Measurements from ENCODE around the gene PBRM1.

DNA sequence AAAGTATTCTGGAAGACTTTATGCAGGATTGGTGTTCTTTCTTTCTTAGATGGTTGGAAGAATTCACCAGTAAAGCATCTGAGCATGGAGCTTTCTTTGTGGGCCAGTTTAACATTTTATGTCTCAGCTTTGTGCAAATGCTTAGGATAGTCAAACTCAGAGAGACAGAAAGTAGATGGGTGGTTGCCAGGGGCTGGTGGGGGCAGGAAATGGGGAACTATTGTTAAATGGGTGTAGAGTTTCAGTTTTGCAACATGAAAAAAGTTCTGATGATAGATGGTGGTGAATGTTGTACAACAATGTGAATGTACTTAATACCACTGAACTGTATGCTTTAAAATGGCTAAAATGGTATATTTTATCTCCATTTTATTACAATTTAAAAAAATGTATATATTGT, 45.0 kb upstream of the PBRM1 start:
- TF ChIP-seq, protein P1, sequence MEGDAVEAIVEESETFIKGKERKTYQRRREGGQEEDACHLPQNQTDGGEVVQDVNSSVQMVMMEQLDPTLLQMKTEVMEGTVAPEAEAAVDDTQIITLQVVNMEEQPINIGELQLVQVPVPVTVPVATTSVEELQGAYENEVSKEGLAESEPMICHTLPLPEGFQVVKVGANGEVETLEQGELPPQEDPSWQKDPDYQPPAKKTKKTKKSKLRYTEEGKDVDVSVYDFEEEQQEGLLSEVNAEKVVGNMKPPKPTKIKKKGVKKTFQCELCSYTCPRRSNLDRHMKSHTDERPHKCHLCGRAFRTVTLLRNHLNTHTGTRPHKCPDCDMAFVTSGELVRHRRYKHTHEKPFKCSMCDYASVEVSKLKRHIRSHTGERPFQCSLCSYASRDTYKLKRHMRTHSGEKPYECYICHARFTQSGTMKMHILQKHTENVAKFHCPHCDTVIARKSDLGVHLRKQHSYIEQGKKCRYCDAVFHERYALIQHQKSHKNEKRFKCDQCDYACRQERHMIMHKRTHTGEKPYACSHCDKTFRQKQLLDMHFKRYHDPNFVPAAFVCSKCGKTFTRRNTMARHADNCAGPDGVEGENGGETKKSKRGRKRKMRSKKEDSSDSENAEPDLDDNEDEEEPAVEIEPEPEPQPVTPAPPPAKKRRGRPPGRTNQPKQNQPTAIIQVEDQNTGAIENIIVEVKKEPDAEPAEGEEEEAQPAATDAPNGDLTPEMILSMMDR (IDR thresholded peaks at IDR 0.05) = no peak
- TF ChIP-seq EP300 (IDR thresholded peaks at IDR 0.05) = no peak
- no peak for TF ChIP-seq POLR2AphosphoS5 (IDR thresholded peaks at IDR 0.05)
- no peak for TF ChIP-seq POLR2A (IDR thresholded peaks at IDR 0.05)

Measured in stomach (tissue), 4 donors.